ENCODE results near the gene MPRIP.
A peak's percentile ranks its signal among the peaks of the same experiment; 100 is the strongest.

MPRIP gene

DNA sequence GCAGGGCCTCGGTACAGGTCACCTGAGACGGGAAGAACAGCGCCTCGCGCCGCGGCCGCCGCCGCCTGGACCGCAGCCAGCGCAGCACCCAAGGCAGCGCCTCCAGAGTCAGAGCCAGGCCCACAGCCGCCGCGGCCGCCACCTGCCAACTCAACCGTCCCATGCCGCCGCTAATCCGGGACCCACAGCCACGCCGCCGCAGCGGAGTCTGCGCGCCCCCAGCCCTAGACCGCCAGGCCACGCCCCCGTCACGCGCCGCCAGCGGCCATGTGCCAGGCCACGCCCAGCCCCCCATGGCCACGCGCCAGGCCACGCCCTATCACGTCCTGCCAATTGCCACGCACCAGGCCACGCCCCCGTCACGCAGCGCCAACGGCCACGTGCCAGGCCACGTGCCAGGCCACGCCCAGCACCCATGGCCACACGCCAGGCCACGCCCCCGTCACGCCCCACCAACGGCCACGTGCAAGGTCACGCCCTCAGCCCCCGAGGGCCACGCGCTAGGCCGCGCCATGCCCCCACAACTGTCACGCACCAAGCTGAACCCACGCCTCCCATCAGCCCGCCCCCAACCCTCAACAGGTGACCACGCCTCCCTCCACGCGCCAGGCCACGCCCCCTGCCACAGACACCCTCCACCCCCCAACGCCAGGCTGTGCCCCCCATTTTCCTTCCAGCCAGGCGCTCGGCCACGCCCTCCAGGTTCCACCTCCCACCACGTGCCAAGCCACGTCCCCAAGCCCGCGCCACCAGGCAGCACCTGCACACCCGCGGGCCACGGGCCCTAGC is 164.1 kb downstream of the MPRIP start, which contains the start of gene PLD6:
PLD6 (minus strand) TSS at position 210 of the 789 bp plus-strand sequence; CDS start at position 163, 47 bp downstream.
- no peak for TF ChIP-seq CTCF (conservative IDR thresholded peaks at IDR 0.05; ENCODE audit: low read depth, low read length)
- DNase-seq (ENCODE audit: low read depth): peak; percentile 68
- H3K4me3 ChIP-seq (ENCODE audit: low read depth, low read length): peak within 1 kb of the TSS; percentile 57

DNA sequence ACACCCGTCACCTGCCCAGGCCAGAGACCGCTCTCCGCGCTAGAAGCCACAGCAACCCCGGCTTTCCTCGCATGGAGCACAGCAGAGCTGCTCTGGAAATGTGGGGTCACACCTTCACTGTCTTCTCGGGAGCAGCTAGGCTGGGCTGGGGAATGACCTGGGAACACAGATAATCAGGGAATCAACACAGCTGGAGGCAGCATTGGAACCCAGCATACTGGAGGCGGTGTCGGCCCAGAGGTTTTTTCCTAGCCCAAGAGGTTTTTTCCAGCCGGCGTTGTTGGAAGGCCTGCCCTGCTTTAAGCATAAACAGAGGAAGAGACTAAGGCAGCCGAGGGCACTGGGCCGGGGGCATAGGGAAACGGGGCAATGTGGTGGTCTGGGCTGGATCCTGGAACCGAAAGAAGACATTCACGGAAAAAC is 164.7 kb downstream of the MPRIP start:
- TF ChIP-seq CTCF (conservative IDR thresholded peaks at IDR 0.05; ENCODE audit: low read depth, low read length): no peak
- DNase-seq (ENCODE audit: low read depth): no peak
- no peak overlapping the region for H3K4me3 ChIP-seq (ENCODE audit: low read depth, low read length)

GRCh38 chr17:17207998-17208397 is 165.7 kb downstream of the MPRIP start:
- no peak for TF ChIP-seq CTCF (conservative IDR thresholded peaks at IDR 0.05; ENCODE audit: low read depth, low read length)
- no peak overlapping the region for H3K4me3 ChIP-seq (ENCODE audit: low read depth, low read length)
- DNase-seq (ENCODE audit: low read depth): no peak

GRCh38 chr17:17213775-17214174 is 171.5 kb downstream of the MPRIP start:
- no peak for TF ChIP-seq CTCF (conservative IDR thresholded peaks at IDR 0.05; ENCODE audit: low read depth, low read length)
- H3K4me3 ChIP-seq (ENCODE audit: low read depth, low read length): no peak overlapping the region
- DNase-seq (ENCODE audit: low read depth): no peak

DNA sequence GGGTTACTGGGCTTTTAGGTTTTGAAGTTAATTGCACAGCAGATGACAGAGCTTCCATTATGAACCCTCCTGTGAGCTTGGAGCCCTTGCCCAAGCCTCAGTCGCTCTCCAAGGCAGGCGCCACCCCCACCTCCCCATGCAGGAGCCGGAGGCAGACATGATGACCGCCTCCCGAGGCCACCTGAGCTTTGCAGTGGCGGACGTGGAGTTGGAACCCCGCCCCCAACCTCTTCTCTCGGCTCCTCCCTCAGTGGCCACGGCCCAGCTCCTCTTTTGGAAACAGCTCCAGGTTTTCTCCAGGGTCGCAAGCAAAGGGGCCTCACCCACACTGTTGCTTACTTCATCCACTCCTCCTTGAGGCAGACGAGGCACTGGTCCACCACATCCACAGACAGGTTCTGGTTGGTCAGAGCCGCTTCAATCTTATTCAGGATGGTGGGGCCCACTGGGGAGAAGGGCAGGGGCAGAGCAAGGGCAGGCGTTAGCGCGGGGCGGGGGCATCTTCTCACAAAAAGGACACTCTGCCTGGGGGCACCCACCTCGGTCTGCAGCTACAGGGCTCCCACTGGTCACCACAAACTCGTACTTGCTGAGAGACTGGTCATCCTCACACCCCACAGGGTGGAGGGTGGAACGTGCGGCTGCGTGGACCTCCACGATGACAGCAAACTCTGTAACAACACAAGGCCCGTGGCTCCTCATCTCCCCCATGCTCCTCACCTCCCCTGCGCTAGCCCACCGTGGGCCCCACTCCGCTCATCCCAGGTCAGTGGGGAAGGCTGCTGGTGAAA is 172.6 kb downstream of the MPRIP start:
- no peak for DNase-seq (ENCODE audit: low read depth)
- no peak for TF ChIP-seq CTCF (conservative IDR thresholded peaks at IDR 0.05; ENCODE audit: low read depth, low read length)

DNA sequence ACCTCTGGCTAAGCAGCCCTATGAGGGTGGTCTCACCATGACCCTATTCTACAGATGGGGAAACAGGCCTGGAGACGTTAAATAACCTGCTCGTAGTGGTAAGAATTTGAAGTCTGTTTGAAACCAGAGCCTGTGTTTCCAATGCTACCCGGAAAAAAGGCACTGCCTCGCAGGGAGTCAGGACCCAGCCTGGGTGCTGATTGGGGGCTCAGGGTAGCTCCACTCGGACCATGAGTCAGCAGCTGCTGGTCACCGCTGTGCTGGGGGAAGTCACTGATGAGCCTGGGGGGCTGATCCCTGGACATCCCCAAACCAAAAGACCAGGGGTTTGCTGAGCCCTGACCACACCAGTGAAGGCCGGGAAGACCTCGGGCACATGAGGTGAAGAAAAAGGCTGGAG is 173.3 kb downstream of the MPRIP start:
- H3K4me3 ChIP-seq (ENCODE audit: low read depth, low read length): no peak overlapping the region
- no peak for TF ChIP-seq CTCF (conservative IDR thresholded peaks at IDR 0.05; ENCODE audit: low read depth, low read length)
- no peak for DNase-seq (ENCODE audit: low read depth)

More for the DNA sequence above, 172.6 kb downstream of the MPRIP start:
- no peak overlapping the region for H3K4me3 ChIP-seq (ENCODE audit: low read depth, low read length)

All from choroid plexus epithelial cell (primary cell).